T-helper 1 cell treated with Interleukin-12 subunit alpha and Interleukin-12 subunit beta and Interleukin-4 antibody, amounts not matched to agents 30 ng/mL and 1 ng/mL, for 36 hours (primary cell): ENCODE results near the gene GPR137. TPM values are rescaled to one million over a fixed set of nuclear protein-coding genes. Genes with fewer than 3 reads are reported as not detected.

Source experiments
- intact Hi-C: fragments of 100-400 bp; cut with micrococcal nuclease; formaldehyde crosslinking; loops from one replicate; pipeline ENCODE4 v1.15.1; 2024
- total RNA-seq: library from RNA; stranded (reverse); gene quantifications from 2 replicates; pipeline ENCODE4 v1.2.3, GENCODE V29; 2022

GPR137 gene
- total RNA-seq, 1 donor from 2014 or later = 49.4 TPM

DNA sequence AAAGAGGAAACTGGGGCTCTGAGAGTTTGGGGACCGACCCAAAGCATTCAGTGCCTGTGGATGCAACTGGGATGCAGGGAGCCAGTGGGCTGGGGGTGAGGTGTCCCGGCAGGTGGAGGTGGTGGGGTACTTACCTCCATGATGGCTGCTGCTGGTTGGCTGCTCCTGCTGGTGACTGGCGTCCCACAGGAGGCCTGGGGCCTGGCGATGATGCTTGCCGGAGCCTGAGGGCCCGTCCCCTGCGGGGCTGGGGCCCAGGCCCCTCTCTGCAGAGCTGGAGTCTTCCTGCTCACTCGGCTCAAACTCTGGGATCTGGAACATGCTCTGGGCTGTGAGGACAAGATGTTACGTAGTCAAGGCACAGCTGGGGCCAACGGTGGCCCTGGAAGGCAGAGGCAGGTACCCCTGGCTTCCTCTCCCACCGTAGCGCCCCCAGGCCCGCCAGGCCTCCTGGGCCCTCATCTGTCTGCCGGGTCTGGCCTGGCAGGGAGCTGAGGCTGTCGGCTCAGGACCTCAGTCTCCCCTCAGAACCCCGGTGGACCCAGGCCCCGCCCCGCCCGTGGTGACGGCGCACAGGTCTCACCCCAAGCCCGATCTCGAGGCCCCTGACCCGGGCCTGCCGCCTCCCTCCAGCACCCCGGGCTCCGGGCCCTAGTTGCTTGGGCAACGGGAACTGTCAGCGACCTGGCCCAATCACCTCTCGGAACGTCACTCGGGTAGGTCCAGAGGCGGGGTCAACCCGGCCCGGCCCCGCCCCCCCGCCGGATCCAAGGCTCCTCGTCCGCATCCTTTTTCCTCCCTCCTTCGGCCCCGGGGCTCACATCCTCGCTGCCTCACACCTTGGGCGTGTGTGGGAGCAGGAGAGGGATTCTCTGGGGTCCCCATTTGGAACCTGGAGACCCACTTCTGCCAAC is 1.3 kb upstream of the GPR137 start, which contains the start of gene BAD:
Gene BAD, minus strand, starts transcription at position 618 of the 914 bp plus-strand sequence. Its CDS starts 297 bp downstream, at position 321.
- intact Hi-C loops = loop anchor here (1.0 kb wide), 4 partner anchors 33 to 99 kb away; partner anchors contain the start of gene PLCB3

DNA sequence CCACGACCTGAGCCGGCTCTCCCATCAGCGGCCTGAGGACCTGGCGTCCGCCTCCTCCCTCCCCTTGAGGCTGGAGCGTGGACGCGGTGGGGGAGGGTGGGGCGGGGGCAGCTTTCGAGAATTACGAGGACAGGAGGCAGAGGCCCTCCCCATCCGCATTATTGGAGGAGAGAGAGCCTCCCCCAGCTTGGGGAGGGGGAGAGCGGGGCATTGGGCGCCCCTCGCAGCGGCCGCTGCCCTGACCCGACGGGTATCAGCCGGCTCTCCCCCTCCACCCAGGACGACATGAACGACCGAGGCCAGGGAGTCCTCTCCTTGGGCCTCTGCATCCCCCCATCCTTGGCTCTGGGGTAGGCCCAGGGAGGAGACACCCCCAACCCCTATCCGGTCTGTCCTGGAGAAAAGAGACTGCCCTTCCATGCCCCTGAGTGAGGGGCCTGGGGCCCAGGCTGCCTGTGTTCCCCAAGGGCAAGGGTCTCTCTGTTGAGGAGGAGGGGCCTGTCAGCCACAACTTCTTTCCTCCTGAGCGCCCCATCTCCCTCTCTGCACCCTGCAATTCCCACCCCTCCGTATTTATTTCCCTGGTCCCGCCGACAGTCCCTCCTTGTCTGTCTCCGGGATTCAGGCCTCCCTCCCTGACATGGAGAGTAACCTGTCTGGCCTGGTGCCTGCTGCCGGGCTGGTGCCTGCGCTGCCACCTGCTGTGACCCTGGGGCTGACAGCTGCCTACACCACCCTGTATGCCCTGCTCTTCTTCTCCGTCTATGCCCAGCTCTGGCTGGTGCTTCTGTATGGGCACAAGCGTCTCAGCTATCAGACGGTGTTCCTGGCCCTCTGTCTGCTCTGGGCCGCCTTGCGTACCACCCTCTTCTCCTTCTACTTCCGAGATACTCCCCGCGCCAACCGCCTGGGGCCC is 495 bp downstream of the GPR137 start:
- intact Hi-C loops = loop anchor here (1.0 kb wide), 4 partner anchors 16 to 45 kb away; partner anchors contain the start of genes ESRRA, FKBP2 and TRMT112

DNA sequence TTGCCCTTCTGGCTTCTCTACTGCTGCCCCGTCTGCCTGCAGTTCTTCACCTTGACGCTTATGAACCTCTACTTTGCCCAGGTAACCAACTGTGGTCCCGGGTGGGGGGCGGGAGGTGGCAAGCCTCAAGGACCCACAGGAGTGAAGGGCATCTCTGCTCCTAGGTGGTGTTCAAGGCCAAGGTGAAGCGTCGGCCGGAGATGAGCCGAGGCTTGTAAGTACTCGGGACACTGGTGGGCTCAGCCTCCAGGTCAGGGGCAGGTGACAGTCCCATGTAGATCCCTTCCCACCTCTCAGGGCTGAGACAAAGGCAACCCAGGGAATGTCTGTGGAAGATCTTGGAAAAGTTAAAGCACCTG is 1.1 kb downstream of the GPR137 start:
- intact Hi-C loops = no loop called here

DNA sequence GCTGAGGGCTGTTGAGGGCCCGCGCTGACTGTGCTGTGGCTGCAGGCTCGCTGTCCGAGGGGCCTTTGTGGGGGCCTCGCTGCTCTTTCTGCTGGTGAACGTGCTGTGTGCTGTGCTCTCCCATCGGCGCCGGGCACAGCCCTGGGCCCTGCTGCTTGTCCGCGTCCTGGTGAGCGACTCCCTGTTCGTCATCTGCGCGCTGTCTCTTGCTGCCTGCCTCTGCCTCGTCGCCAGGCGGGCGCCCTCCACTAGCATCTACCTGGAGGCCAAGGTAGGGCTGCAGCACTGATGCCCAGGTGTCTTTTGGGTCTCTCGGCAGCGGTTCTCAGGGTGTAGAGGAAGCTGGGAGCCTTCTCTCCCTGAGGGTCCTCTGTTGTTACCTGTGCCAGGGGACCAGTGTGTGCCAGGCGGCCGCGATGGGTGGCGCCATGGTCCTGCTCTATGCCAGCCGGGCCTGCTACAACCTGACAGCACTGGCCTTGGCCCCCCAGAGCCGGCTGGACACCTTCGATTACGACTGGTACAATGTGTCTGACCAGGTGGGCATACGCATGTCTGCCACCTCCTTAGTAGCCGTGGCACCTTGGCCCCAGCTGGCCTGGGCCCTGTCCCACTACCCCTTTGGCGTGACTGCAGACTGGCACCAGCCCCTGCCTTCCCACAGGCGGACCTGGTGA is 2.2 kb downstream of the GPR137 start:
- intact Hi-C loops = no loop called here

DNA sequence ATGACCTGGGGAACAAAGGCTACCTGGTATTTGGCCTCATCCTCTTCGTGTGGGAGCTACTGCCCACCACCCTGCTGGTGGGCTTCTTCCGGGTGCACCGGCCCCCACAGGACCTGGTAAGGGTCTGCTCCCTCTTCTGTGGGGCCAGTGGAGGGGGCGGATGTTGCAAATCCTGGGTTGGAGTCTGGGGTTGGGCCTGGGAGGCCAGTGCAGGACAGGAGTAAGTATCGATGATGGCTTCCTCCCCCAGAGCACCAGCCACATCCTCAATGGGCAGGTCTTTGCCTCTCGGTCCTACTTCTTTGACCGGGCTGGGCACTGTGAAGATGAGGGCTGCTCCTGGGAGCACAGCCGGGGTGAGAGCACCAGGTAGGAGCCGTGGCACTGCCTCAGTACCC is 2.7 kb downstream of the GPR137 start:
- intact Hi-C loops = no loop called here

DNA sequence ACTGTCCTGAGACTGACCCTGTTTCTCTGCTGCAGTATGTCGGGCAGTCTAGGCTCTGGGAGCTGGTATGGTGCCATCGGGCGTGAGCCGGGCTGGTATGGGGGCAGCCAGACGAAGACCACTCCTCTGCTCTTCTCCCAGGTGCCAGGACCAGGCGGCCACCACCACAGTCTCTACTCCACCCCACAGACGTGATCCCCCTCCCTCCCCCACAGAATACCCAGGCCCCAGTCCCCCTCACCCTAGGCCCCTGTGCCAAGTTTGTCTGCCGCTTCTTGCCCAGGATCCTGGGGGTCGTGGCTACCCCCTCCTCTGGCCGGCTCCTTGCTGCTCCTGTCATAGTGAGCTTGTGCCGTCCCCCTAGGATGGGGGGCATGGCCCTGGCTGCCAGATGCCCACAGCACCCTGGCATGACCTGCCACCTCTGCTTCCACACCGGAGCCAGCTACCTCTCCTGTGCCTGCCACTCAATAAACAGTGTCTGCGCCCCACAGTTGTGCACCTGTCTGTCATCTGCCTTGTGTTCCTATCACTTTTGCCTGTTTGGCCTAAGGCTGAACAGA is 3.4 kb downstream of the GPR137 start:
- intact Hi-C loops = no loop called here

DNA sequence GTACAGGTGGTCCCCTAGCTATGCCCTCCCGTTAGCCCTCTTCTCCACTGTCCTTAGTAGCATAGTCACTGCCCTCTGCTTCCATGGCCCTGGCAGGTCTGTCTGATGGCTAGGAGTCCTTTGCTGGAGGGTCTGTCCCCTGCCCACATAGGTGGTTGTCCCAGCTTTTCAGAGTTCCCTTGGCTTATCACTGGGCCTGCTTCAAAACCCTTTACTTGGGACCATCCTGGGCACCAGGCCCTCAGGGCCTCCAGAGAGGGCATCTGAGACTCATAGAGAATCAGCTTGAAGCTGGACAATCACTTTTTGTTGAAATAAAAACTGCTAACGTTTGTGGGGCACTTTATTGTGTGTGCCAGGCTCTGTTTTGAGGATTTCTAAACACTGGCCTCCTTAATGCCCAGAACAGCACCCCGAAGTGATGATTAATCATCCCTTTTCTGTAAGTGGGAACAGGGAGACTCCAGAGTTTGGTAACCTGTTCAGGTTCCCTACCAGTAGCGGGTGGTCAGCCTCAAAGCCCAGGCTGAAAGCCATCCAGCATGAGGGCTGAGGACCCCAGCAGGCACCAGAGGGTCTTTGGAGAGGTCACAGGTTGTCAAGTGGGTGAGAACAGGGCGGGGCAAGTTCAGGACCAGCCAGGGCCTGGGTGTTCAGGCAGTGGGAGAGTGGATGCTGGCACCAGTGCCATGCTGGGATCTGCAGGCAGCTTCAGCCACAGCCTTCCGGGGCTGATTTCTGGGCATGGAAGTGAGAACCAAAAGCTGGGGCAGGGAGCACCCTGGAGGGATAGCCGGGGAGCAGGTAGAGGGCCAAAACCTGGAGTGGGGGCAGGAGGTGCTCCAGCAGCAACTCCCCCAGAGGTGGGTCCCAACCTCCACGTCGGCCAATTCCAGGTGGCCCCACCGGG is 5.0 kb downstream of the GPR137 start:
- intact Hi-C loops = no loop called here

DNA sequence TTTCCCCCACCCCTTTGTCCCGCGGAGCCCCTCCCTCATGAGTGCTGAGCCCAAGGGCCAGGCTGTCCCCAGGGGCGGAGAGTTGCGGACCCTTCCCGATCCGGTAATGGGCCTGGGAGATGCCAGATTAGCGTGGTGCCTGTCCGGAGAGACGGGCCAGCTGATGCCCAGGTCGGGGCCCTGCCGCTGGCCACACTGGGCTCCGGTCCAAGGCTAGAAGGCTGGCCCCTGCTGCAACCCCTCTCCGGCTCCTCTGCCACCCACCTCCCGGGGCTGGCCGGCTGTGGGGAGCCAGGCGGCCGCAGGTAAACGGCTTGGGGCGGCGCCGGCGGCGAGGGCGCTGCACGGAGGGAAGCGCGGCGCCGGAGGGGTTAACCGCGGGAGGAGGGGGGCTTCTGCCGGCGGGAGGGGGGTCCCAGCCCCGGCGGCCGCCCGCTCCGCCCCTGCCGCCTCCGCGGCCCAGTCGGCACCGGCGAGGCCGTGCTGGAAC is 5.7 kb downstream of the GPR137 start, which contains the start of gene KCNK4:
Gene KCNK4, plus strand, starts transcription at position 41 of the 490 bp plus-strand sequence. CDS start 1,717 bp downstream, outside the sequence.
- intact Hi-C loops = no loop called here

DNA sequence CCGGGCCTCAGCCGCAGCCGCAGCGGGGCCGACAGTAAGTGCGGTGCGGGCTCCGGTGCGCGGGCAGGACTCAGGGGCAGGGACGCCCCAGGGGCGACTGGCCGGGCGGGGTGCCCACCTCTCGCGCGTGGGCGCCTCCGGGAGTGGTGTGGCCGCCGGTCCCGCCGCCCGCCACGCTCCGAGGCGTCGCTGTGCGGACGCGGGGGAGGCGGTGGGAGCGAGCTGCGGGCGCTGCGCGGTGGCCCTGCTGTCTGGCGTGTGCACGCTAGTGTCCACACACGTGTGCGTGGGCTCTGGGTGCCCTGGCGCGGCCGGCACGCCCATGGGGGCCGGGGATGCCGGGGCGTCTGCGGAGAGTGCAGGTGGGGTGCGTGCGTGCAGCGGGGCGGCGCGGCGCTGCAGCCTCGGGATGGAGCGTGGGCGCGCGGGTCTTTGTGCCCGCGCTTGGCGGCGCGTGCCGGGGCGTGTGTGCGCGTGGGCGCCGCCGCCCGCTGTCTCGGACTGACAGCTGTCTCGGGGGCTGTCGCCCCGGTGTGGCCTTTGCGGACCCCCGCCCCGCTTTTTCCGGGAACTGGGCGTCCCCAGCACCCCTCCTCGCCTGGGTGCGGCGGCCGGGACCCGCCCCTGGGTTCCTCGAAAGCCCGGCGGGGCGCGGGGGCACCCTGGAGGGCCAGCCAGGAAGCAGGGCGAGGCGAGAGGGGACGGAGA is 6.3 kb downstream of the GPR137 start:
- intact Hi-C loops = no loop called here

DNA sequence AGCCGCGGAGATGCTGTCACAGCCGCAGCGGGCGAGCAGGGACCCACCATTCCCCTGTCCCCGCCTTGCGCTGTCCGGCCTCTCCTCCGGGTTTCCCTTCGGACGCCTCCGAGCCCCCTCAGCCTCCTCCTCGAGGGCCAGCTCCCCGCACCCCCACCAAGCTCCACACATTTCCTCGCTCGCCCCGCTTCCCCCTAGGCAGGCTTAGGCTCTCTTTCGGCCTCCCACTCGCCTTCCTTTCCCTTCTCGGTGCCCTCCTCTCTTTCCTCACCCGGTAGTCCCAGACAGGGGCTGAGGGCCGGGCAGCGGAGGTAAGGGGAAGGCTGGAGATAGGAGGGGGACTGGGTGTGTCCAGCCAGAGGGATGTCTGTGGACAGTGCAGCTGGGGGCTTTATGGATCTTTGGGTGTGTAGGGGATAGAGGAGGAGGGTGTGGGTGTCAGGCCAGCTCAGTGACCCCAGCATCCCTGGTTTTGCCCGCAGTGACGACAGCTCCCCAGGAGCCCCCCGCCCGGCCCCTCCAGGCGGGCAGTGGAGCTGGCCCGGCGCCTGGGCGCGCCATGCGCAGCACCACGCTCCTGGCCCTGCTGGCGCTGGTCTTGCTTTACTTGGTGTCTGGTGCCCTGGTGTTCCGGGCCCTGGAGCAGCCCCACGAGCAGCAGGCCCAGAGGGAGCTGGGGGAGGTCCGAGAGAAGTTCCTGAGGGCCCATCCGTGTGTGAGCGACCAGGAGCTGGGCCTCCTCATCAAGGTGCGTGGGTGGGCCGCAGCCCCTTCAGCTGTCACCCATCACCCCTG is 7.0 kb downstream of the GPR137 start:
- intact Hi-C loops = no loop called here

DNA sequence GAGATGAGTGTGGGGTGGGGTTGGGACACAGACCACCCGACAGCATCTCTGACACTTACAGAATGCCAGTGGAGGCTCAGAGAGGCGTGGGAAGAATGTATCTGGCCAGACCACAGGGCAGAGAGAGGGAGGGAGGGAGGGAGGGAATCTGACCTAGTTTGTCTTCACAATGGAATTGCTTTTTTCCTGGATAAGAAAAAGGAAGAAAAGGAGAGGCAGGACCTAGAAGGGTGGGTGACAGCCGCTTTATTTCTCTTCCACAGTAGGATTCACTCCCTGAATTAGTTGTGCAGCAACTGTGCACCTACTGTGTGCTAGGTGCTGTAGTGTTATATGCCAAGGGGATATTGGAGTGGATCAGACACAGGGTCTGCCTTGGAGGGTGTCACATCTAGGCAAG is 9.1 kb downstream of the GPR137 start:
- intact Hi-C loops = no loop called here

DNA sequence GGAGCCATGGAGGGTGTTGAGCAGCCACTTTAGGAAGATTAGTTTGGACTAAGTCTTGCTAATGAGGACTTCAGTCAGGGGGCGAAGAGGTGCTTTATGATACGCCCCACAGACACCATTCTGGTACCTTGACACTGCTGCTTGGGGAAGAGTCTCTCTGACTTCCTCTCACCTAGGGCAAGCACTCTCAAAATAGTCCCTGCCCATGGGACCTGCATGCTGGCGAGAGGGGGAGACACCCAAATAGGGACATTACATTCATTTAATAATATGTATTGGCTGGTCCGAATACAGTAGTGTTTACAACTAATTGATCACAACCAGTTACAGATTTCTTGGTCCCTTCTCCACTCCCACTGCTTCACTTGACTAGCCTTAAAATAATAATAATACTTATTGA is 10.1 kb downstream of the GPR137 start:
- intact Hi-C loops = no loop called here

DNA sequence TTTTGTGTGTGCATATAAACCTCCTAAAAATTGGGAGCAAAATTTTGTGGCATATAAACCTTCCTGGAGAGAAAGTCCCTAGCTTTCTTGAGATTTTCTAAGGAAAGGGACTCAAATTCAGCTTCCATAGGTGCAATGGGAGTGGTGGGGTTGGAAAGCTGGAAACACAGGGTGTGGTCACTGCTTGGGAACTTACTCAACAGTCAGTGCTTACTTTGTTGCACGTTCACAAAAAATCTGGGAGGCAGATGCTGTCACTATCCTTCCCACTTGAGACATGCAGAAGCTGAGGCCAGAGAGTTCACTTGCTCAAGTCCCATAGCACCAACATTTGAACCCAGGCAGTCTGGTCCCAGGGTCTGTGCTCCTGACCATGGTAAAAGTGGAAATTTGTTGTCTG is 10.6 kb downstream of the GPR137 start:
- intact Hi-C loops = no loop called here

DNA sequence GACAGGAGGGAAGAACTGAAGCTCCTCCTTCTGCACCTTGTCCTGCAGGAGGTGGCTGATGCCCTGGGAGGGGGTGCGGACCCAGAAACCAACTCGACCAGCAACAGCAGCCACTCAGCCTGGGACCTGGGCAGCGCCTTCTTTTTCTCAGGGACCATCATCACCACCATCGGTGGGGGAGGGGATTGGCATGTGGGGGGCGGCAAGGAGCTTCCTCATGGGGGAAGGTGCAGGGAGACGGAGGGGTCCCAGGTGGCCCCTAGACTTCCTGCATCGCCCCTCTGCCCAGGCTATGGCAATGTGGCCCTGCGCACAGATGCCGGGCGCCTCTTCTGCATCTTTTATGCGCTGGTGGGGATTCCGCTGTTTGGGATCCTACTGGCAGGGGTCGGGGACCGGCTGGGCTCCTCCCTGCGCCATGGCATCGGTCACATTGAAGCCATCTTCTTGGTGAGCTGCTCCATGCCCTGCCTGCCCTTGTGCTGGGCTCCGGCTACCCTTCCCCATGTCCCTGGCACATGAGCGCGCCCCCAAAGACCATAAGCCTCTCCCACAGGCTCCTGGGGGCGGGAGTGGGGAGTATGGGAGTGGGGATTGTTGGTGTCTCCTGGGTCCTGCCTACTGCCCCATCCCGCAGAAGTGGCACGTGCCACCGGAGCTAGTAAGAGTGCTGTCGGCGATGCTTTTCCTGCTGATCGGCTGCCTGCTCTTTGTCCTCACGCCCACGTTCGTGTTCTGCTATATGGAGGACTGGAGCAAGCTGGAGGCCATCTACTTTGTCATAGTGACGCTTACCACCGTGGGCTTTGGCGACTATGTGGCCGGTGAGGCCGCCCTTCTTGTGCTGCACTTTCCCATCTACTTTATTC is 11.4 kb downstream of the GPR137 start:
- intact Hi-C loops = no loop called here

DNA sequence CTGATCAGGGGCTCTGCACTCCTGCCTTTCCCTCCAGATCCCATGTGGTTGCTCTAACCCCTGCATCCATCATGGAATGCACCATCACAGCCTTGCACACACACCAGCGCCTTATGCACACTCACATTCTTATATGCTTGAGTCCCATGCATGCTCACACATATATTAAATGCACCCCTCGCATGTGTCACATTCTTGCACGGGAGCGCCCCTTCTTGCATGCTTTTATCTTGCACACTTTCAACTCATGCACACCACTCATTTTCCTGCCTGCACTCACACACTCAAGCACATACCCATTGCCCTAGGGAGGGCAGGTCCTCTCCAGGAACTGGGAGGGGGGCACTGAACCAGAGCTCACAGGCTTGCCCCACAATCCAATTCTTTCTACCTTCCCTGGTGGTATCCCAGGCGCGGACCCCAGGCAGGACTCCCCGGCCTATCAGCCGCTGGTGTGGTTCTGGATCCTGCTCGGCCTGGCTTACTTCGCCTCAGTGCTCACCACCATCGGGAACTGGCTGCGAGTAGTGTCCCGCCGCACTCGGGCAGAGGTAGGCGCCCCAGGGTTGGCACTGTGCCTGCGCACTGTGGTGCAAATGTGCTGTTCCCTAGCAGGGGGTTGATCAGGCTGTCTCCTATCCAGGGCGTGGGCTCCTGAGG is 12.2 kb downstream of the GPR137 start:
- intact Hi-C loops = no loop called here

DNA sequence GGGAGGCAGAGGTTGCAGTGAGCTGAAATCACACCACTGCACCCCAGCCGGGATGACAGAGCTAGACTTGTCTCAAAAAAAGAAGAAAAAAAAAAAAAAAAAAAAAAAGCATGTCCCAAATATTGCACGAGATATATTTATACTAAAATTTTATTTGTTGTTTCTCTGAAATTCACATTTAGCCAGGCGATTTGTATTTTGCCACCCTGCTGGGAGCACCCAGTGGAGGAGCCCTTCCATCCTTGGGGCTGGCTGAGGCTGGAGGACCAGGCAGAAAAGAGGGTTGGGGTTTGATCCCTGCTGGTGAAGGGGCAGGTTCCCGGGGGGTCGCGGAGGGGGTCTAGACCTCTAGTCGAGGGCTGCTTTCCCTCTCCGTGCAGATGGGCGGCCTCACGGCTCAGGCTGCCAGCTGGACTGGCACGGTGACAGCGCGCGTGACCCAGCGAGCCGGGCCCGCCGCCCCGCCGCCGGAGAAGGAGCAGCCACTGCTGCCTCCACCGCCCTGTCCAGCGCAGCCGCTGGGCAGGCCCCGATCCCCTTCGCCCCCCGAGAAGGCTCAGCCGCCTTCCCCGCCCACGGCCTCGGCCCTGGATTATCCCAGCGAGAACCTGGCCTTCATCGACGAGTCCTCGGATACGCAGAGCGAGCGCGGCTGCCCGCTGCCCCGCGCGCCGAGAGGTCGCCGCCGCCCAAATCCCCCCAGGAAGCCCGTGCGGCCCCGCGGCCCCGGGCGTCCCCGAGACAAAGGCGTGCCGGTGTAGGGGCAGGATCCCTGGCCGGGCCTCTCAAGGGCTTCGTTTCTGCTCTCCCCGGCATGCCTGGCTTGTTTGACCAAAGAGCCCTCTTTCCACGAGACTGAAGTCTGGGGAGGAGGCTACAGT is 13.6 kb downstream of the GPR137 start:
- intact Hi-C loops = no loop called here
